ENCODE data around the gene EPO. TPM values are rescaled to one million over a fixed set of nuclear protein-coding genes. Genes with fewer than 3 reads are reported as not detected.

Gene EPO
- total RNA-seq, 1 donor from 2014 or later, result not detected

GRCh38 chr7:100683659-100684533, 36.4 kb upstream of the EPO start:
- no peak overlapping the region for H3K4me3 Mint-ChIP-seq (ENCODE audit: unreplicated experiment)

GRCh38 chr7:100684534-100685042, 35.7 kb upstream of the EPO start:
- Mint-ChIP-seq H3K4me1 (ENCODE audit: low read depth) (no peaks in the 10 kb centered on the region), H3K27me3 (ENCODE audit: low read depth) (no peaks in the 10 kb centered on the region), H3K9me3 (ENCODE audit: low read depth) (no peaks in the 10 kb centered on the region), H3K27ac (ENCODE audit: unreplicated experiment) (no peak overlapping the region), H3K4me3 (ENCODE audit: unreplicated experiment) (no peak overlapping the region), H3K36me3 (ENCODE audit: low read depth) (peaks cover 8% of the 10 kb centered on the region)
- no peak for TF ChIP-seq CTCF (IDR thresholded peaks at IDR 0.05)
- DNase-seq (ENCODE audit: low spot score), result no peak

More at GRCh38 chr7:100683659-100684533, 36.4 kb upstream of the EPO start:
- H3K27ac Mint-ChIP-seq (ENCODE audit: unreplicated experiment), result no peak overlapping the region
- no peak for DNase-seq (ENCODE audit: low spot score)
- no peak for TF ChIP-seq CTCF (IDR thresholded peaks at IDR 0.05)
- H3K27me3 Mint-ChIP-seq (ENCODE audit: low read depth), result no peaks in the 10 kb centered on the region
- H3K4me1 Mint-ChIP-seq (ENCODE audit: low read depth), result no peaks in the 10 kb centered on the region
- H3K36me3 Mint-ChIP-seq (ENCODE audit: low read depth), result peaks cover 11% of the 10 kb centered on the region
- H3K9me3 Mint-ChIP-seq (ENCODE audit: low read depth), result no peaks in the 10 kb centered on the region

- H3K9me3 Mint-ChIP-seq (ENCODE audit: low read depth), result no peaks in the 10 kb centered on the region
- no peaks in the 10 kb centered on the region for H3K27me3 Mint-ChIP-seq (ENCODE audit: low read depth)
- no peak overlapping the region for H3K27ac Mint-ChIP-seq (ENCODE audit: unreplicated experiment)
- no peak for DNase-seq (ENCODE audit: low spot score)
- H3K36me3 Mint-ChIP-seq (ENCODE audit: low read depth), result peaks cover 8% of the 10 kb centered on the region
- H3K4me1 Mint-ChIP-seq (ENCODE audit: low read depth), result no peaks in the 10 kb centered on the region
- TF ChIP-seq CTCF (IDR thresholded peaks at IDR 0.05), result no peak
- H3K4me3 Mint-ChIP-seq (ENCODE audit: unreplicated experiment), result no peak overlapping the region
Measured at GRCh38 chr7:100685049-100685605, 35.1 kb upstream of the EPO start.

DNA sequence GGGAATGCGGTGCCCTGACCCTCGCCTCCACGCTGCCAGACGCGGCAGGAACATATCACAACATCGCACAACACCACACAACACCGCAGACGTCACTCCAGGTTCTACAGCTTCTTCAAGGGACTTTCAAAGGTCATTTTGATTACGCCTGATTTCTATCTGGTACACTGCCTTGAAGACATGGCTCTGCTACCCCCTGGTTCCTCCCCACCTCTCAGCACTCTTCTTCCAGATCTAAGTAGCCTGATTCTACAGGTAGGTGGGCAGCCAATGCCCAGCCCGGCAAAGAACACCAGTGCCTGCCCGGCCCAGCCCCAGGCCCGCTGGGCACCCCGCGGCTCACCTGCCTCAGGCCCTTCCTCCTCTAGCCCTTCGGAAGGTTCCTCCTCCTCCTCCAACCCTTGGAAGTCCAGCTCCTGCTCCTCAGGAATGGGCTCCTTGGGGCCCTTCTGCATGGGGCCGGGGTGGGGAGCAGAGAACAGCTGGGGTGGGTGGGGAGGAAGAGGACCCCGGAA, 34.6 kb upstream of the EPO start:
- Mint-ChIP-seq H3K4me1 (ENCODE audit: low read depth) (no peaks in the 10 kb centered on the region), H3K27me3 (ENCODE audit: low read depth) (no peaks in the 10 kb centered on the region), H3K27ac (ENCODE audit: unreplicated experiment) (no peak overlapping the region), H3K9me3 (ENCODE audit: low read depth) (no peaks in the 10 kb centered on the region), H3K4me3 (ENCODE audit: unreplicated experiment) (no peak overlapping the region), H3K36me3 (ENCODE audit: low read depth) (peaks cover 8% of the 10 kb centered on the region)
- DNase-seq (ENCODE audit: low spot score), result no peak
- TF ChIP-seq CTCF (IDR thresholded peaks at IDR 0.05), result no peak

DNA sequence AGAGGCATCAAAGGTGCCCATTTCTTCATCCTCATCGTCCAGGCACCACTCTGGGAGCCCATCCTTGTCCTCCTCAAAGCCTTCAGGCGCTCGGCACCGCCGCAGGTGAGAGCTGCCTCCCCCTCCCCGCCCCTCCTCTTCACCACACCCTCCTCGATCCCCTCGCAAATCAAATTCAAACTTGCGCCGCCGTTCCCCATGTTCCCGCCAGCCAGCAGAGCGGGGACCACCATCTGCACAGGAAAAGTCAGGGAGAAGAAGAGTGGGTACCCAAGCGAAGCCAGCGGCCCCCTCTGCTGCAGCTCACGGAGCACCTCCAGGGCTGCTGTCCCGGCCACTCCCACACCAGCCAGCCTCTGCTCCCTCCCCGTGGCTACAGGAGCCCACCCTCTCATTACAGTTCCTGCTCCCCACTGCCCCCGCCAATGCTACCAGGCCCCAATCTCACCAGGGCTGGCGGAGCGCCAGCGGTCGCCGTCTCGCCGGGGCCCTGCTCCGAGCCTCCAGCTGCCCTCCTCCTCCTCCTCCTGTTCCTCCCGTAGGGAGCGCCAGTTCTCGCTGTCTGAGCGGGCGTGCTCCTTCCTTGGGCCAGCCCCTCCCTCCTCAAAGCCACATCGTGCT, 34.0 kb upstream of the EPO start:
- Mint-ChIP-seq H3K36me3 (ENCODE audit: low read depth) (peaks cover 8% of the 10 kb centered on the region), H3K9me3 (ENCODE audit: low read depth) (no peaks in the 10 kb centered on the region), H3K4me1 (ENCODE audit: low read depth) (no peaks in the 10 kb centered on the region), H3K4me3 (ENCODE audit: unreplicated experiment) (no peak overlapping the region), H3K27me3 (ENCODE audit: low read depth) (no peaks in the 10 kb centered on the region), H3K27ac (ENCODE audit: unreplicated experiment) (no peak overlapping the region)
- TF ChIP-seq CTCF (IDR thresholded peaks at IDR 0.05), result no peak
- no peak for DNase-seq (ENCODE audit: low spot score)

Data from chondrocyte (in vitro differentiated cells).